ENCODE data around the gene C19orf73.

The C19orf73 gene

GRCh38 chr19:49145573-49146407 is 26.8 kb upstream of the C19orf73 start:
- H4K8ac ChIP-seq (ENCODE audit: low read depth, low read length): no peak overlapping the region
- no peak overlapping the region for H3K14ac ChIP-seq (ENCODE audit: low read length)
- H3K27me3 ChIP-seq (ENCODE audit: insufficient read depth, low read length): no peaks in the 10 kb centered on the region
- H3K18ac ChIP-seq (ENCODE audit: low read length): no peak overlapping the region
- H3K79me1 ChIP-seq (ENCODE audit: low read length): peaks cover 14% of the 10 kb centered on the region
- peak overlapping the region; percentile 23 for H2AFZ ChIP-seq (ENCODE audit: insufficient read depth, low read length, poor library complexity)
- no peak overlapping the region for H4K12ac ChIP-seq (ENCODE audit: low read depth, low read length)
- peak overlapping the region; percentile 54 for H3K4me3 ChIP-seq (ENCODE audit: low read depth, low read length)
- H2BK12ac ChIP-seq (ENCODE audit: low read length): no peak overlapping the region
- H3K4me1 ChIP-seq (ENCODE audit: control insufficient read depth in 1 of 2, insufficient read depth in 2 of 2, low read length in 2 of 2): peaks cover 6 to 25% of the 10 kb centered on the region in 2 experiments
- WGBS (ENCODE audit: extremely low coverage, insufficient coverage, insufficient read length): no CpG with 5 or more reads among the region's 30 CpGs
- H3K4ac ChIP-seq (ENCODE audit: low read depth, low read length): no peak overlapping the region
- no peak overlapping the region for H2BK120ac ChIP-seq (ENCODE audit: insufficient read depth, low read length, poor library complexity)
- H3K9ac ChIP-seq (ENCODE audit: low read length): no peak overlapping the region
- H3K27ac ChIP-seq (ENCODE audit: low read depth, low read length): no peak overlapping the region
- peaks cover 2% of the 10 kb centered on the region for H3K9me3 ChIP-seq (ENCODE audit: insufficient read depth, low read depth, low read length)
- no peak overlapping the region for H3K23ac ChIP-seq (ENCODE audit: low read length)
- no peak overlapping the region for H2AK5ac ChIP-seq (ENCODE audit: low read length)
- no peak overlapping the region for H2BK5ac ChIP-seq (ENCODE audit: low read depth, low read length, poor library complexity)
- H3K36me3 ChIP-seq (ENCODE audit: control insufficient read depth in 1 of 2, insufficient read depth in 2 of 2, low read length in 2 of 2): no peaks in the 10 kb centered on the region
- H3K4me2 ChIP-seq (ENCODE audit: low read length): peak overlapping the region; percentile 58
- DNase-seq: peak; percentile 45 to 80
- no peak overlapping the region for H4K91ac ChIP-seq (ENCODE audit: low read depth, low read length)
- peaks cover 2% of the 10 kb centered on the region for H3K79me2 ChIP-seq (ENCODE audit: control insufficient read depth, insufficient read depth, low read length, poor library complexity)

GRCh38 chr19:49142866-49143335 is 24.0 kb upstream of the C19orf73 start:
- H3K36me3 ChIP-seq (ENCODE audit: control insufficient read depth in 1 of 2, insufficient read depth in 2 of 2, low read length in 2 of 2): no peaks in the 10 kb centered on the region
- no peak overlapping the region for H3K4ac ChIP-seq (ENCODE audit: low read depth, low read length)
- peak overlapping the region; percentile 67 for H2AFZ ChIP-seq (ENCODE audit: insufficient read depth, low read length, poor library complexity)
- H3K9ac ChIP-seq (ENCODE audit: low read length): no peak overlapping the region
- H3K27ac ChIP-seq (ENCODE audit: low read depth, low read length): no peak overlapping the region
- H3K18ac ChIP-seq (ENCODE audit: low read length): no peak overlapping the region
- peaks cover 2% of the 10 kb centered on the region for H3K9me3 ChIP-seq (ENCODE audit: insufficient read depth, low read depth, low read length)
- no peak overlapping the region for H2BK5ac ChIP-seq (ENCODE audit: low read depth, low read length, poor library complexity)
- H3K23ac ChIP-seq (ENCODE audit: low read length): no peak overlapping the region
- no peak overlapping the region for H2BK120ac ChIP-seq (ENCODE audit: insufficient read depth, low read length, poor library complexity)
- H3K27me3 ChIP-seq (ENCODE audit: insufficient read depth, low read length): no peaks in the 10 kb centered on the region
- H3K4me2 ChIP-seq (ENCODE audit: low read length): peak overlapping the region; percentile 92
- H3K14ac ChIP-seq (ENCODE audit: low read length): no peak overlapping the region
- no peaks in the 10 kb centered on the region for H3K79me2 ChIP-seq (ENCODE audit: control insufficient read depth, insufficient read depth, low read length, poor library complexity)
- no peak overlapping the region for H4K91ac ChIP-seq (ENCODE audit: low read depth, low read length)
- peak overlapping the region; percentile 71 for H3K4me3 ChIP-seq (ENCODE audit: low read depth, low read length)
- H2BK12ac ChIP-seq (ENCODE audit: low read length): no peak overlapping the region
- peak overlapping the region; percentile 79 for H4K12ac ChIP-seq (ENCODE audit: low read depth, low read length)
- DNase-seq: peak; percentile 70 to 82
- no peaks in the 10 kb centered on the region for H3K79me1 ChIP-seq (ENCODE audit: low read length)
- peaks cover 0 to 10% of the 10 kb centered on the region in 2 experiments for H3K4me1 ChIP-seq (ENCODE audit: control insufficient read depth in 1 of 2, insufficient read depth in 2 of 2, low read length in 2 of 2)
- peak overlapping the region; percentile 52 for H4K8ac ChIP-seq (ENCODE audit: low read depth, low read length)
- no peak overlapping the region for H2AK5ac ChIP-seq (ENCODE audit: low read length)
- WGBS (ENCODE audit: extremely low coverage, insufficient coverage, insufficient read length): no CpG with 5 or more reads among the region's 21 CpGs

- Histone ChIP-seq H3K36me3 (ENCODE audit: control insufficient read depth in 1 of 2, insufficient read depth in 2 of 2, low read length in 2 of 2) (no peaks in the 10 kb centered on the region), H3K18ac (ENCODE audit: low read length) (no peak overlapping the region), H3K14ac (ENCODE audit: low read length) (no peak overlapping the region), H3K4me3 (ENCODE audit: low read depth, low read length) (no peak overlapping the region), H2AFZ (ENCODE audit: insufficient read depth, low read length, poor library complexity) (no peak overlapping the region), H3K79me2 (ENCODE audit: control insufficient read depth, insufficient read depth, low read length, poor library complexity) (no peaks in the 10 kb centered on the region), H3K4me2 (ENCODE audit: low read length) (no peak overlapping the region), H2BK5ac (ENCODE audit: low read depth, low read length, poor library complexity) (no peak overlapping the region), H3K4ac (ENCODE audit: low read depth, low read length) (no peak overlapping the region), H3K9ac (ENCODE audit: low read length) (peak overlapping the region; percentile 50), H2BK120ac (ENCODE audit: insufficient read depth, low read length, poor library complexity) (no peak overlapping the region), H3K27me3 (ENCODE audit: insufficient read depth, low read length) (no peaks in the 10 kb centered on the region), H3K9me3 (ENCODE audit: insufficient read depth, low read depth, low read length) (peaks cover 2% of the 10 kb centered on the region), H4K8ac (ENCODE audit: low read depth, low read length) (no peak overlapping the region), H3K4me1 (ENCODE audit: control insufficient read depth in 1 of 2, insufficient read depth in 2 of 2, low read length in 2 of 2) (peaks cover 0 to 10% of the 10 kb centered on the region in 2 experiments), H3K27ac (ENCODE audit: low read depth, low read length) (no peak overlapping the region), H3K23ac (ENCODE audit: low read length) (no peak overlapping the region), H4K91ac (ENCODE audit: low read depth, low read length) (no peak overlapping the region), H2AK5ac (ENCODE audit: low read length) (no peak overlapping the region), H2BK12ac (ENCODE audit: low read length) (no peak overlapping the region), H3K79me1 (ENCODE audit: low read length) (no peaks in the 10 kb centered on the region), H4K12ac (ENCODE audit: low read depth, low read length) (no peak overlapping the region)
- WGBS (ENCODE audit: extremely low coverage, insufficient coverage, insufficient read length): 100% methylated on average over 2 of the region's 6 CpGs
- DNase-seq: no peak
Measured at GRCh38 chr19:49141352-49141751, 22.4 kb upstream of the C19orf73 start.

- Histone ChIP-seq H4K12ac (ENCODE audit: low read depth, low read length) (no peak overlapping the region), H3K27ac (ENCODE audit: low read depth, low read length) (no peak overlapping the region), H3K9me3 (ENCODE audit: insufficient read depth, low read depth, low read length) (peaks cover 3% of the 10 kb centered on the region), H3K4me1 (ENCODE audit: control insufficient read depth in 1 of 2, insufficient read depth in 2 of 2, low read length in 2 of 2) (peaks cover 0 to 6% of the 10 kb centered on the region in 2 experiments), H3K14ac (ENCODE audit: low read length) (no peak overlapping the region), H3K79me2 (ENCODE audit: control insufficient read depth, insufficient read depth, low read length, poor library complexity) (no peaks in the 10 kb centered on the region), H3K23ac (ENCODE audit: low read length) (no peak overlapping the region), H3K27me3 (ENCODE audit: insufficient read depth, low read length) (no peaks in the 10 kb centered on the region), H2AK5ac (ENCODE audit: low read length) (no peak overlapping the region), H3K9ac (ENCODE audit: low read length) (peak overlapping the region; percentile 50), H2BK5ac (ENCODE audit: low read depth, low read length, poor library complexity) (no peak overlapping the region), H3K4me3 (ENCODE audit: low read depth, low read length) (no peak overlapping the region), H3K36me3 (ENCODE audit: control insufficient read depth in 1 of 2, insufficient read depth in 2 of 2, low read length in 2 of 2) (no peaks in the 10 kb centered on the region), H3K18ac (ENCODE audit: low read length) (no peak overlapping the region), H4K91ac (ENCODE audit: low read depth, low read length) (no peak overlapping the region), H4K8ac (ENCODE audit: low read depth, low read length) (no peak overlapping the region), H3K4me2 (ENCODE audit: low read length) (no peak overlapping the region), H2BK120ac (ENCODE audit: insufficient read depth, low read length, poor library complexity) (no peak overlapping the region), H2AFZ (ENCODE audit: insufficient read depth, low read length, poor library complexity) (no peak overlapping the region), H3K4ac (ENCODE audit: low read depth, low read length) (no peak overlapping the region), H2BK12ac (ENCODE audit: low read length) (no peak overlapping the region), H3K79me1 (ENCODE audit: low read length) (no peaks in the 10 kb centered on the region)
- WGBS (ENCODE audit: extremely low coverage, insufficient coverage, insufficient read length): no CpG with 5 or more reads among the region's 7 CpGs
- DNase-seq: no peak
Measured at GRCh38 chr19:49140951-49141350, 22.0 kb upstream of the C19orf73 start.
